Activated naive CD8-positive, alpha-beta T cell treated with anti-CD3 and anti-CD28 coated beads, Interleukin-2, amount 50 U/mL, for 16 hours (primary cell): Measurements from ENCODE around the gene ZNF524.
A peak's percentile ranks its signal among the peaks of the same experiment; 100 is the strongest.

Experiments
- DNase-seq: peaks from one replicate; pipeline ENCODE4 v3.0.0-alpha.2; 2020; ENCODE audit warnings: low read depth, low spot score

Gene ZNF524

GRCh38 chr19:55620410-55621204, 20.5 kb downstream of the ZNF524 start:
- no peak for DNase-seq

DNA sequence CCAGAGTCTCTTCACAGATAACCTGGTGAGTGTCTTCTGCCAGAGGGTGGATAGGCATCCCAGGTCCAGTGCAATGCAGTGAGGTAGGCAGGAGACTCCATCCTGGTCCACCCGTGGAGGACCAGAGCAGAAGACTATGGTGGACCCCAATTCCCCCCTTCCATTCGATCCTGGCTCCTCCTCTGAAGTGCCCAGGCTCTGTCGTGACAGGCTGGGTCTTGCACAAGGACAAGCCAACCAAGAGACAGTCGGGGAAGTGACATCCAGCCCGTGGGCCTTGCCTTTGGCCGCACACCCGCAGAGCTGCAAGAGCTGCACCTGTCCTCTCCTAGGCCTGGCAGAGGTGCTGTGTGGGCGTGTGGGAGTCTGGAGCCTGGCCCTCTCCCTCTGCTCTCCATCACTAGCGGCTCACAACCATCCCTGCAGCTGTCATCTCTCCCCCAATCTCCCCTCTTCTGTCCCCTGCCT, 21.2 kb downstream of the ZNF524 start:
- no peak for DNase-seq

DNA sequence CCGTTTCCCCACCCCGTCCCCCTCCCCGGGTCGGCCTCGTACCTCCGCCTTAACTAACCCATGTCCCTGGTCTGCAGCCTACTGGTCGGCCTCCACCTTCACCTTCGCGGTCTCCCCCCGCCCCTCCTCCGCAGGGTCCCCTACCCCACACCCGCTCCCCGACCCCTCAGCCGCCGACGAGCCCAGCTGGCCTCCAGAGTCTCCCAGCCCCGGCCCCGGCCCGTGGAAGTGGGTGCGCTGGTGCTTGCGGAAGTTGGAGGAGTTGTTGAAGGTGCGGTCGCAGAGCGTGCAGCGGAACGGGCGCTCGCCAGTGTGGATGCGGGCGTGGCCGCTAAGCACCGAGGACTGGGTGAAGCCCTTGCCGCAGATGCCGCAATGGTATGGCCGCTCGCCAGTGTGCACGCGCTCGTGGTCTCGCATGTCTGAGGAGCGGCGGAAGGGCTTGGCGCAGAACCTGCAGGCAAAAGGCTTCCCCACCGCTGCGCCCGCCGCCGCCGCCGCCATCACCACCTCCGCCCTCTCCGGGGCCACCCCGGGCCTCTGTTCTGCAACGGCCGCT, 21.7 kb downstream of the ZNF524 start:
- no peak for DNase-seq

- DNase-seq, result no peak
Observed at GRCh38 chr19:55622242-55622969, 22.3 kb downstream of the ZNF524 start.

DNA sequence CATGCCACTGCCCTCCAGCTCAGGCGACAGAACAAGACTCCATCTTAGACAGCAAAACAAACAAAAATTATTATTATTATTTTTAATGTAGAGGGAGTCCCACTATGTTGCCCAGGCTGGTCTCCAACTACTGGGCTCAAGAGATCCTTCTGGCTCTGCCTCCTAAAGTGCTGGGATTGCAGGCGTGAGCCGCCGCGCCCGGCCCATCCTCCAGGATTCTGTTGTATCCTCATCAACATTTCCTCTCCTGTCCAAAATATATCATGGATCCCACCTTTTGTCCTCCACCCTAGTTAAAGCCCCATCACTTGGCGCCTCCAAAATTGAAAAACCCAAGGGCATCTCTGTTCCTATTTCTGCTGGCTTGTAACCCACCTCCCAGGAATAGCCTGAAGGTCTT, 23.0 kb downstream of the ZNF524 start:
- no peak for DNase-seq

DNA sequence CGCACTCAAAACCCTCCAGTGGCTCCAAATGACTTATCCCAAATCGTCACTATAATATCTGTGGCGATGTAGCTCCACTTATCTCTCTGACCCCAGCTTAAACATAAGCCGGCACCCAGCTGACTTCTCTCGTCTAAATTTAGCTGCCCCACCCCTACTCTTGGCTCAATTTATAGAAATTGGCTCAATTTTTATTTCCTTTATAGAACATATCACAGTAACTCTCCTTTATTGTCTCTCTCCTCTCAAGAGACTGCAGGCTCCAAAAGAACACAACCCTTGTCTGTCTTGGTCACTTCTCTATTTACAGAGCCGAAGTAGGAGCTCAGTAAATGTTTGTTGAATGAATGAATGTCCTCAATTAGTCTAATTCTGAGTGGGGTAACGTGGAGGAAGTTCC, 23.5 kb downstream of the ZNF524 start:
- no peak for DNase-seq

DNA sequence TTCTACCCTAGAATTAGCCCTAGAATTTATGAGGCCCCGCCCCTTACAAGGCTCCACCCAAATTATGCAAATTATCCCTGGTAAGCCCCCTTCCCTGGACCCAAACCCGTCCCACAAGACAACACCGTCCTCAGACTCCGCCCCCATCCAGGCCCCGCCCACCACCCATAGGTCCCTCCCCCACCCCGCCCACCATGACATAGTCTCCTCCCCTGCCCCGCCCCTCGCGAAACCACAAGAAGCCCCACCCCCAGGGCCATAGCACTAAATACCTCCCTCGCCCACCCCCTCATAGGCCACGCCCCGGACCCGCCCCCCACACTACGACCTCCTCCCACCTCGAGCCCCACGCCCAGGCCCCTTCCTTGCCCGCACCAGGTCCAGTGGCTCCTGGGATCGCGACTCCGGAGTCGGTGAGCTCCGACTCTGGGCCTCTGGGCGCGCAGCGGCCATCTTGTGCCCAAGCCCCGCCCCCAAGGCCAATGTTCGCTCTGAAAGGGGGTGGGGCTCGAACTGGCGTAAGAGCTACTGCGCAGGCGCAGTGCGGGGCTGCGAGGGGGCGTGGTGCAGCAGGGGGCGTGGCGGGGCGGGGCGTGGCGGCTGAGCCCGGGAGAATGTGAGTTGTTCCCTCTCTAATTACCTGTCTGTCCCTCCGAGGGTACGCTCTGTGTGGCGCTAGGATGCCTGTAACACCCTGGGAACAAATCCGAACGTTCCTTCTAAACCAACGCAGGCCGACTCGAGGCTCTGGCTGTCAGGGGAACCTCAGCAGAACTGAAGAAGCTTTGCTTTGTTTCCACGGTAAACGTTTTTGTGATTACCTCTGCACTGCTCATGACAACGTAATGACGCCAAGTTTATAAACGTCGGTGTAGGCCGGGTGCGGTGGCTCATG, 24.3 kb downstream of the ZNF524 start, which contains the start of gene ZNF784:
ZNF784 (minus strand) TSS at position 458 of the 895 bp plus-strand sequence; CDS start at position 453, 5 bp downstream.
- DNase-seq, result peak; percentile 83

- no peak for DNase-seq
Observed at GRCh38 chr19:55625004-55625326, 24.9 kb downstream of the ZNF524 start.

DNA sequence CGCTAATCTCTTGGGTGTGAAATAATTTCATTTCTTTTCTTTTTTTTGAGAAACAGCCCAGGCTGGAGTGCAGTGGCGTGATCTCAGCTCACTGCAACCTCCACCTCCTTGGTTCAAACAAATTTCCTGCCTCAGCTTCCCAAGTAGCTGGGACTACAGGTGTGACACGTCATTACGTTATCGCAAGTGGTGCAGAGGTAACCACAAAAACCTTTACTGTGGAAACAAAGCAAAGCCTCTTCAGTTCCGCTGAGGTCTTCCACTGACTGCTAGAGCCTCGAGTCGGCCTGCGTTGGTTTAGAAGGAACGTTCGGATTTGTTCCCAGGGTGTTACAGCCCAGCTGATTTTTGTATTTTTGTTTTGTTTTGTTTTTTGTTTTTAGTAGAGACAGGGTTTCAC, 26.3 kb downstream of the ZNF524 start:
- DNase-seq, result no peak

DNA sequence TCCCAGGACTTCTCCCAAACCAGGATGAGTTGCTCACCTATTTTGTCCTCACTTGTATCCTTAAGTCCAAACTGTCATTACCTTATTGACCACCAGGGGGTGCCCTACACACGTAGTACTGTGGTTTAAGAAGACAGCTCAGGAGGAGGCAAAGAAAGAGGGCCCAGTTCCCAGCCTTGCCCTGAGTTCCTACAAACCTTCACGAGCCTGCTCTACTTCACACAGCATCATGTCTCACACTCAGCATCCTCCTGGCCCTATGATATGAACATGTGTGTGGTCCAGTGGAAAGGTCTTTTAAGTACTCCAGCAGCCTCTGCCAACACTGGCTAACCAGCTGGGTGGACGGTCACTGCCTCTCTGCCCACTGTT, 32.4 kb downstream of the ZNF524 start:
- peak; percentile 82 for DNase-seq

- no peak for DNase-seq
Observed at GRCh38 chr19:55633861-55634260, 33.8 kb downstream of the ZNF524 start.

DNA sequence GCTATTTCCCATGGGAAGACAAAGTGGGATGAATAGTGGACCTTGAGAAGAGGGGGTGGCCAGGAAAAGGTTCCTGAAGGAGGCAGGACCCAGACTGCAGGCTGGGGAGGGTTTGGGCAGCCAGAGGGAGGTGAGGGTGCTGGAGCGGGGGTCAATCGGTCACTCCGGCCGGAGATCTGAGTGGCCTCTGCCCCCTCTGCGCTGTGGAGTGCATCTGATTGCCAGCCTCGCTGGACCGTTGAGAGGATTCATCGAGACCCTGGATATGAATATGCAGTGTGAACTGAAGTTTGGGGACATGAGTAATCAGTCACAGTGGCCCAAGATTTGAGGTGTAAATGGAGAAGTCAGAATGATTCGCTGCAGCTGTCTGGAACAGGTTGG, 35.2 kb downstream of the ZNF524 start:
- no peak for DNase-seq

DNA sequence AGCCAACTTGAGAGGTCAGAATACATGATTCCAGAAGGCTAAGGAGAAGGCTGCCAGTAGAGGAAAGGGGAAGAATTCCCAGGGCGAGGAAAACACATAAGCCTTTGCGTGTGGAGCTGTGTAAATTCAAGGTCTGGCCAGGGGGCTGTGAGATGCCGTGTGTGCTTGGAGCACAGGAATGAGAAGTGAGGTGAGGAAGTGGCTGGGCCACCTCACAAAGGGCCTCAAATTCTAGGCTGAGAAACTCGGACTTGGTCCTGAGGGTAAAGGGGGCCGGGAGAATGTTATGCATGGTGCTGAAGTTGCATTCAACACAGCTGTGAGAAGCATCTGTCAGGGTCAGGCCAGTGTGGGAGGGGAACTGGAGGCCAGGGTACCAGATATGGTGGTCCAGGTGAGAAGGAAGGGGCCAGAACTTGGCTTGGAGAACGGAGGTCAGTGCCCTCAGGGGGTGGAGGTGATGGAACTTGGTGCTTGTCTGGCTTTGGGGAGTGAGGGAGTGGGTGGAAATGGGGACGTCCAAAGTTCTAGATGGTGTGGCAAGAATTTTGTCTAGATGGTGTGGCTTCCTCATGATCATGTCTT, 35.9 kb downstream of the ZNF524 start:
- no peak for DNase-seq

- no peak for DNase-seq
Observed at GRCh38 chr19:55636723-55637122, 36.6 kb downstream of the ZNF524 start.

DNA sequence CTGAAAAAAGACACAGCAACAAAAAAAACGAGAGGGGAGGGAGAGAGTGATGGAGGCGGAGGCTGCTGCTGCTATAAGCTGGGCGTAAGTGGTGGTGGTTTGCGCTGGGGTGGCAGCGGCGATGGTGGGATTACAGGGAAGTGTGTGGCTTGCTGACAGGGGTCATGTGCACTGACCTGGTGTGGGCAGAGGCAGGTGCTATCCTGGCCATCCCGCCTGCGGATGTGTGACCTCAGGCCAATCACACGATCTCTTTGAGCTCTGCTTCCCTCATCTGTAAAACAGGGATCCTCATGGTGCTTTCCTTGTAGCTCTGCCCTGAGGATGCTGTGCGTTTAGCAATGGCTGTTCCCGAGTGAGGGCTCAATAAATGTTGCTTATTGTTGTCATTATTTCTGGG, 37.4 kb downstream of the ZNF524 start:
- DNase-seq, result no peak

- DNase-seq, result no peak
Observed at GRCh38 chr19:55638864-55639359, 38.8 kb downstream of the ZNF524 start.

GRCh38 chr19:55640043-55640576, 40.0 kb downstream of the ZNF524 start:
- no peak for DNase-seq

DNA sequence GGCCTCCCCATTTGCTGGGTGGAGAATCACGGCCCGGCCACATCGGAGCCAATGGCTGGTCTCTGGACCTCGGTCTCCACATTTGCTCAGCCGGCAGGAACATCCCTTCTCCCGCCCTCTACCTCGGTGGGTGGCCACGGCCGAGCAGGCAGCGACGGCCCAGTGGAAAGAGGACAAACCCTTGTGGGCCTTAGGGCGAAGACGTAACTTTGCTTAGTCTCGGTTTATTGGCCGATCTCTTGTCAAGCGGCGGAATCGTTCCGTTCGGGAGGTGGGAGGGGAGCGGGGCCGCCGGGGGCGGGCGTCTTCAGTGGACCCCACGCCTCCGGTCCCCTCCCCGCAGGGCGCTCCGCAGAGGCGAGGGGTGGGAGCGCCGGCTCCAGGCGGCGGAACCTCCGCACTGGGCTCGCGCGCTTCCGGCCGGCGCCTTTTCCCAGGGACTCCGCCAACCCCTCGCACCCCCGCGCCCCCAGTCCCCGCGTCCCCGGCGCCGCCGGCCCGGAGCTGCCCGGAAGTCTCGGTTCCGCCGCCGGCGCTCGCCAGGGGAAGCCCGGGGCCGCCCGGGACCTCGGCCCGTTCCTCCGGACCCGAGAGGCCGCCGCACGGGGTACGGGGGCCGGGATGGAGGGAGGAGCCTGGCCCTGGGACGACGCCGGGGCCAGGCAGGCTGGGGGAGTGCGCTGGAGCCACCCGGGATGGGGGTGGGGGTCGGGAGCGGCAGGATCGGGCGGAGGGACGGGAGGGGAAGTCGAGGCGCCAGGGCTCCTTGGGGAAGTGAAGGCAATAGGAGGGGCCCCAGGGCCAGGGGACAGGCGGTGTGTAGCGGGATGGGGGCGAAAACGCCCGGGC, 40.7 kb downstream of the ZNF524 start, which contains the start of gene ZNF580:
ZNF580 (plus strand) TSS at position 426 of the 849 bp plus-strand sequence. CDS start 1,507 bp downstream, outside the sequence.
- DNase-seq, result no peak

DNA sequence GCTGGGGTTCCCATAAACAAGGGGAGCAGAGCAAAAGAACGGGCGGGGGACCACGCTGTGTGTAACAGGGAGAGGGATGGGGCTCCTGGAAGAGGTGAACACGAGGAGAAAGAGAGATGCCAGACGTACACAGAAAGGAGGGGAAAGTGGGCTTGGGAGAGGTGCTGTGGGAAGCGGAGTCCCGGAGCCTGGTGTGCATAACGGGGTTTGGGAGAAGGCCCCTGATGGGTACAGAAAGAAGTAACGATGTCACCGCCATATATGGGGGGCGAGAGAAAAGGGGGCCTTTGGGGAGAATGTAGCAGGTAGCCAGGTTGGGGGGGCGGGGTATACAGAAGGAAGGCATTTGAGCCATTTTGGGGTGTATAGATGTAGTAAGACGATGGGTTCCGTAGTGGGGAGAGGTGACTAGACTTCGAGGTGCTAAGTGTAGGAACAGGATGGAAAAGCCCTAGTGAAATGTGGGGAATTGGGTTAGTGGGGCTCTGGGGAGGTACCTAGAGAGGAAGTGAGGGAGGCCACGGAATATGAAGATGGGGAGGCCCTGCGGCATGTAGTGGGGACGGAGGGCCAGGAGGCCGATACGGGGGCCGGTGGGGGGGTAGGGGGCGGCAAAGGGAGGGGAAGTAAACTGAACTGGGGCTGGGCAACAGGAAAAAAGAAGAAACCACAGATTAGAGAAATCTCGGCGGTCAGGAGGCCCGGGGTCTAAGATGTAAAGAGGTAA, 41.5 kb downstream of the ZNF524 start:
- no peak for DNase-seq
